Measurements from ENCODE around the gene KRCC1.
"Not testable (repeated sequence)": the region's sequence is repeated elsewhere in the genome, so short reads cannot be mapped to it uniquely, and the experiment has no call there.

The KRCC1 gene

DNA sequence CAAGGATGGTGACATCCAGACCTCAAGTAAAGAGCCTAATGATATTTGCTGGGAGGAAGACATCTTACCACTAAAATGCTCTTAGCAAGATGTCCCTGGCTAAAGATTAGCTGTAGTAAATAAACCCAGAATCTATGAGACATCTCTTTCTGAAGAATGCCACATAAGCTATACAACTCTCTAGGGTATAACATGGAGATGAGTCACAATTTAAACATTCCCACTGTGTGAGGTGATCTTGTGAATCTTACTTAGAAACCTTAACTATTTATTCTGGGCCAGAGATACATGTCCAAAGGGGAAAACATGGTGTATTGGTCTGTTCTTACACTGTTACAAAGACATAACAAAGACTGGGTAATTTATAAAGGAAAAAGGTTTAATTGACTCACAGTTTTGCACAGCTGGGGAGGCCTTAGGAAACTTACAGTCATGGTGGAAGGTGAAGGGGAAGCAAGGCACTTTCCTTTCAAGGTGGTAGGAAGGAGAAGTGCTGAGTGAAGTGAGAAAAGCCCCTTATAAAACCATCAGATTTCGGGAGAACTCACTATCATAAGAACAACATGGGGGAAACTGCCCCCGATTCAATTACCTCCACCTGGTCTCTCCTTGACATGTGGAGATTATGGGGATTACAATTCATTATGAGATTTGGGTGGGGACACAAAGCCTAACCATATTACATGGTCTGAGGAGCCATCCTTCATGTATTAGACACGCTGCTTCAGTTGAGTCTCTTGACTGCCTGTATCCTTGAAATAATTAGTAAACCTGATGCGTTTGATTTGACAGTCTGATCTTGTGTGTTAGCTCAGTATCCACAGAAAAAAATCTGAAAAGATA, 17.1 kb downstream of the KRCC1 start:
- no peak for DNase-seq (ENCODE audit: low read depth in 2 of 2)

DNA sequence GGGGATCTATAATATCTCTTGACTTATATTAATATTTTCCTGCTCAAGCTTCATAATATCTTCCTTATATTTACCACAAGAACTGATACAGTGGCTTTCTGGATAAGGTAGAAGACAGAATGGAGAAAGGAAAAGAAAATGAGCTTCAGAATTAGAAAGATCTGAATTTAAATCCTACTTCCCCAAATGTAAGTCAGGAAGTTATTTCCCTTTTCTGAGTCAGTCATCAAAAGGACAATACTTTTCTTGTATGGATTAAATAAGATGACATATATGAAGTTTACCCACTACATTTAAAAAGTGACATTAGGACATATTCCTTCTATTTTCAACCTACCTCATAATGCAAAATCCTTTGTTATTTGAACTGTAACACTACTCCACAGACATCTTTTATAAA, 19.0 kb downstream of the KRCC1 start:
- DNase-seq (ENCODE audit: low read depth in 2 of 2): no peak

DNA sequence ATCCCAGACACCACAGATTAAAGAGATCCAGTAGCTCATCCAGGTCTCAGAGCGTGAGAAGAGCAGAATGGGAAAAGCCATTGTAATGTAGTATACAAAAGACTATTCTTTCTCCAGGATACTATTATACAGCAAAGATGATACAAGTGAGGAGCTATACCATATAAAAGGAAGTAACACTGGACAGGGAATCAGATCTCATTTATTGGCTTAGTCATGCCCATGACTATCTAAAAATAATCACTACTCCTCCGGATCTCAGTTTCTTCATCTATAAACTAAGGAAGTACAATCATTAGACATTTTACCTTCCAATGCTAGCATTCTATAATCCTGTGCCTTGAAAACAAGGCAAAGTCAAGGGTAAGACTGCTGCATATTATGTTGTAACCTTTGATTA, 19.4 kb downstream of the KRCC1 start:
- DNase-seq (ENCODE audit: low read depth in 2 of 2): no peak

DNA sequence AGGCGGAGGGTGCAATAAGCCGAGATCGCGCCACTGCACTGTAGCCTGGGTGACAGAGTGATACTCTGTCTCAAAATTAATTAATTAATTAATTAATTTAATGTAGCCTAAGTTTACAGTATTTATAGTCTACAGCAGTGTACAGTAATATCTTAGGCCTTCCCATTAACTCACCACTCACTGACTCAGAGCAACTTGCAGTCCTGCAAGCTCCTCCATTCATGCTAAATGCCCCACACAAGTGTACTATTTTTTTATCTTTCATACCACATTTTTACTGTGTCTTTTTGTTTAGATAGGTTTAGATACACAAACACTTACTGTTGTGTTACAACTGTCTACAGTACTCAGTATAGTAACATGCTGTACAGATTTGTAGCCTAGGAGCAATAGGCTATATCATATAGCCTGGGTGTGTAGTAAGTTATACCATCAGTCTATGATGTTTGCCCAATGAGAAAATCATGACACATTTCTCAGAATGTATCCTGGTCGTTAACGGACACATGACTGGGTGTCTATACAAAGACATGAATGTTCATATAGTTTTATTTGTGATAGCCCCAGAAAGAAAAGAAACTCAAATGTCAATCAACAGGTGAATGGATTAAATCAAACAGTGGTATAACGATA, 23.4 kb downstream of the KRCC1 start:
- DNase-seq (ENCODE audit: low read depth in 2 of 2): no peak

DNA sequence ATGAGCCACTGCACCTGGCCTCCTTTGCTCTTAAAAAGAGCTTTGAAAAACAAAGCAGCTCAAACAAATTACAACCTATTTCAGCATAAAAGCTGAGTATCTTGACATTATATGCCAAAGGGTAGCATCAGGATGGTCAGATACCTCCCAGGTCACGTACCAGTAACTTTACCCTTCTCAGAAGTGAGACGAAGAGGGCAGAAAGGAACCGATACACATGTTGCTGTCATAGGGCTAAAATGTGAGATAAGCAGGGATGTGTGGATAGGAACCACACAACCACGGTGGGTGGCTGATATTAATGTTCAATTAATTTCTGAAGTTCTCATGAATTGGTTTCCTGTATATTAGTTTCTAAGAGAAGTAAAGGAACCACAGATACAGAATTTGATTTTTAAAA, 26.7 kb downstream of the KRCC1 start:
- no peak for DNase-seq (ENCODE audit: low read depth in 2 of 2)

DNA sequence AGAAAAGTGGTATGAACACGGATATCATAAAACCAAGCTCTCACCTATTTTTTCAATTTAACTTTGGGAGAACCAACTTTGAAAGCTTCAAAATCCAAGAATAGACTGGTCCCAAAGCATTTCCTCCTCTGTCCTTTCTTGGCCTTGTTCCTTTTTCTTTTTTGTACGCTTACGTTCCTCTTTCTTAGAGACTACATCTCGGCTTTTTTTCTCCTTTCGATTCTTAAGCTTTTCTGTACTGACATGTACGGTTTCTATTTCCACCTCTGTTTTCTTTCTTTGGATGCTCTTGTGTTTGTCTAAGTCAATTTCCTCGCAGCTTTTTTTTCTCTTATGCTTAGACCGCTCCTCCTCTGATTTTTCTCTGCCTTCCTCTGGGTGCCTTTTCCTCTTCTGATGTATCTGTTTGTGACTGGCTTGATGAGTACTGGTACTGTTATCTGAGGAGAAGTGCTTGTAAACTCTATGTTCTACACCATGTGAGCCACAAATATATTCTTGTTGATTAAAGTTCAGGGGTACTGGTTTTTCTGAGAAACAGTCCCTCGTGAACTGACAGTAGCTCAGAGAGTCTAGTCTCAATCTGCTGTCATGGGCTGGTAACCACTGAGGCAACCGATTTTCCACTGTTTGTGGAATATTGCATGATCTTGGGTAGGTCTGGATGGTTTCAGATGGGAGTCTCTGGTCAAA, 27.7 kb downstream of the KRCC1 start:
- no peak for DNase-seq (ENCODE audit: low read depth in 2 of 2)

DNA sequence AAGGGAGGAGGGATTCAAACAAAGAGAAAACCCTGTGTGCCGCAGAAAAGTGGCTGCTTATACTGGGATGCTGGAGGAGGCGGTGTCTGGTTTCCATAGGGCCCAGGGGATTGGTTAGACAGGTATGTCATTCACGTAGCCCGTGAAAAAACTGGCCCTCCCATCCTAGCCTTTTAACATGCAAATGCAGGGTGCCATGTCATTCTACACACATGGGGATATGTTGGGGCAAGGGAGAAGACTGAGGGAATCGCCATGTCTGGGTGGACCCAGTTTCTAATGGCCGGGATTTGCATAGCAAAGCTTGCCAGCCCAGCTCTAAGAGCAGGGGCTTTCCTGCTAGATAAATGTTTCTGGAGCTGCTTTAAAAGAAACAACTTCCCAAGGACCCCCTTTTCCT, 31.1 kb downstream of the KRCC1 start:
- no peak for DNase-seq (ENCODE audit: low read depth in 2 of 2)

DNA sequence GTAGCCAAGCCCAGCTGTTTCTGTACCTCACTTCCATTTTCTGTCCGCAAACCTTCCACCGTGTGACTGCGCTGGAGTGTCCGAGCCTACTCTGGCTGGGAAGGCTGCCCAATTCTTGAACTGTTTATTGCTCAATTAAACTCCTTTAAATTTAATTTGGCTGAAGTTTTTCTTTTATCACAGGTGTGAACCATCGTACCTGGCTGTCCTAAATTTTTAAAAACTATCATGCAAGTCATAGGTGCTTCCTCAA, 33.0 kb downstream of the KRCC1 start:
- no peak for DNase-seq (ENCODE audit: low read depth in 2 of 2)

DNA sequence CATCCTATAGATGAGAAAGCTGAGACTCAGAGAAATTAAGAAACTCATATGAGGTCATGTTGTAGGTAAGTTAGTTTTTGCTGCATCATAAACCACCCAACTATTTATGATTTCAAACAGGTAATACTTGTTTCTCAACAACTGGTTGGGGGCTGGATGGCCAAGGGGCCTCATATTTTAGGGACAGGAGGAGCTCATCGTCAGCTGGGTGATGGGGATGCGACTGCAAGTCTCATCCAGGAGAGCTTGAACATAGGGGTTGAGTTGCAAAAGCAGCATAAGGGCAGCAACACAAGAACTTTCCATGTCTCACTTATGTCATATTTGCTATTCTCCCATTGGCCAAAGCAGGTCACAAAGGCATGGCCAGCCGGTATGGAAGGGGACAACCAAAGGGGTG, 35.6 kb downstream of the KRCC1 start:
- DNase-seq (ENCODE audit: low read depth in 2 of 2): no peak

DNA sequence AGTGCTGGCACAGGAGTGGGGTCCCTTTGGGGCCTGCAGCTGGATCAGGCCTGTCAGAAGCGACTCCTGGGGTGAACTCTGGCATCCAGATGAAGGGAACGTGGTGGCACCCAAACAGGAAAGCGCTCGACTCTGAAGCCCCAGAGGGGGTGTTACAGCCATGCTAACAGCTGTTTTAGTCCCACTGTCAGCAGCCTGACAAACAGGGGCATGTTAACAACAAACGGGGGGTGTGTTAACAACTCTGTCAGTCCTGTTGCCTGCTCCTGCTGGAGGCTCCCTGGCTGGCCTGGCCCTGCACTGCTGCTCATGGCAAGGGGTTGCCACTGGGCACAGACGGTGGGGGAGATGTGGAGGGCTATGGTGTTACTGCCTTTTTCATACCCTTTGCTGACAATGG, 36.7 kb downstream of the KRCC1 start:
- DNase-seq (ENCODE audit: low read depth in 2 of 2): no peak

DNA sequence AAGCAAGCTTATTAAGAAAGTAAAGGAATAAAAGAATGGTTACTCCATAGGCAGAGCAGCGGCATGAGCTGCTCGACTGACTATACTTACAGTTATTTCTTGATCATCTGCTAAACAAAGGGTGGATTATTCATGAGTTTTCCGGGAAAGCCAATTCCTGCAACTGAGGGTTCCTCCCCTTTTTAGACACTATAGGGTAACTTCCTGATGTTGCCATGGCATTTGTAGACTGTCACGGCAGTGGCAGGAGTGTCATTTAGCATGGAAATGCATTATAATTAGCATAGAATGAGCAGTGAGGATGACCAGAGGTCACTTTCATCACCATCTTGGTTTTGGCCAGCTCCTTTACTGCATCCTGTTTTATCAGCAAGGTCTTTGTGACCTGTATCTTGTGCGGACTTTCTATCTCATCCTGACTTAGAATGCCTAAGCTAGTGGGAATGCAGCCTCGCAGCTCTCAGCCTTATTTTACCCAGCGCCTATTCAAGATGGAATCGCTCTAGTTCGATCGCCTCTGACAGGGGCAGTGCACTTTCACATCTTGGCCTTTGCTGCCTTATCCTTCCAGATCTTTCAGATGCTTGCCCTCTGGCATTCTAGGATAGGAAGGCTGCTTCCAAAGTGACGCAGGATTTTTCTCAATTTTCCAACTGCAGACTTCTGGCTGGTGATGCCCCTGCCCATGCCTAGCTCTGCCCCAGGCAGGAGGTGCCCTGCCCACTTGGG, 37.3 kb downstream of the KRCC1 start:
- DNase-seq (ENCODE audit: low read depth in 2 of 2): not testable (repeated sequence)

DNA sequence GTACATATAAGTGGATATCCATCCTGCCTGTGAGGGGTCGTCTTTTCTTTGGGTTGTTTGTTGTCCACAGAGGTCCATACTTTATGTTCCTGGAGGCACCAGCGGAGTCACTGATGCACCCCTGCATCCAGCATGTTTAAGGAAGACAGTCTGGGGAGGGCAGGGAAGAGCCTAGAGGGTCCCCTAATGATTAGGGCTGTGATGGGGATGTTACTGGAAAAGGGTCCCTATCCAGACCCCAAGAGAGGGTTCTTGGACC, 37.9 kb downstream of the KRCC1 start:
- DNase-seq (ENCODE audit: low read depth in 2 of 2): not testable (repeated sequence)

DNA sequence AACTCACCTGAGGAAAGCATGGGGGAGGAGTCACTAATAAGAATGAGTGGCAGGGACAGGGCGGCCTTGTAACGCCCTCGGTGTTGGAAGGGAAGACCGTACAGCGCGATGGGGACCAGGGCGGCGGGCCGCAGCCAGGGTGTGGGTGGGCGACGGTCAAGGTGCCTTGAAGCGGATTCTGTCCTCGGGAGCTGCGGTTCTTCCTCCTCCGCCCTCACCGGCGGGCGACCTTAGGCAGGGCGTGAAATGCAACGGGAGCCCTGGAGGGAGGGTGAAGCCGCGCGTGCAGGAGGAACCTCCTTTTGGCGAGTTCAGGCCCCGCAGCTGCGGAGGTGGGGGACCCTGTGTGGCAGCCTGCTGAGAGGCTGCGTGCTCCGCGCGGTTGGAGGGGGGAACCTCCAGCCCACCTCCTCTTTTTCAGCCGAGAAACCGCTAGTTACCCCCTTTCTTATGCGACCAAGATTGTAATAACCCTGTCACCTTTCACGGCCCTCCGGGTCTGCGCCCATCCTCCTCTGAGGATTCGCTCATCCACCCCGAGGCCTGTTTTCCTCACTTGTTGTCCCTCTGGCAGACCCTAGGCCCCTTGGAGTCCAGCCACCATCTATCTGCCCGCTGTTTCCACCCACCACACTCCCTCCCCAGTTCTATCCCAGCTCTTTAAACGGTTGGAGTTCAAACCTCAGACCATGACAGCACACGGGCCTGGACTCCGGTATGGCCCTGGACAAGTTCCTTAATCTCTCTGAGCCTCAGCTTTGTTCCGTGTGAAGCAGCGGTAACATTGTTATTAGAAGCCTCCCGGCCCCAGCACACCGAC, 38.4 kb downstream of the KRCC1 start:
- DNase-seq (ENCODE audit: low read depth in 2 of 2): no peak

DNA sequence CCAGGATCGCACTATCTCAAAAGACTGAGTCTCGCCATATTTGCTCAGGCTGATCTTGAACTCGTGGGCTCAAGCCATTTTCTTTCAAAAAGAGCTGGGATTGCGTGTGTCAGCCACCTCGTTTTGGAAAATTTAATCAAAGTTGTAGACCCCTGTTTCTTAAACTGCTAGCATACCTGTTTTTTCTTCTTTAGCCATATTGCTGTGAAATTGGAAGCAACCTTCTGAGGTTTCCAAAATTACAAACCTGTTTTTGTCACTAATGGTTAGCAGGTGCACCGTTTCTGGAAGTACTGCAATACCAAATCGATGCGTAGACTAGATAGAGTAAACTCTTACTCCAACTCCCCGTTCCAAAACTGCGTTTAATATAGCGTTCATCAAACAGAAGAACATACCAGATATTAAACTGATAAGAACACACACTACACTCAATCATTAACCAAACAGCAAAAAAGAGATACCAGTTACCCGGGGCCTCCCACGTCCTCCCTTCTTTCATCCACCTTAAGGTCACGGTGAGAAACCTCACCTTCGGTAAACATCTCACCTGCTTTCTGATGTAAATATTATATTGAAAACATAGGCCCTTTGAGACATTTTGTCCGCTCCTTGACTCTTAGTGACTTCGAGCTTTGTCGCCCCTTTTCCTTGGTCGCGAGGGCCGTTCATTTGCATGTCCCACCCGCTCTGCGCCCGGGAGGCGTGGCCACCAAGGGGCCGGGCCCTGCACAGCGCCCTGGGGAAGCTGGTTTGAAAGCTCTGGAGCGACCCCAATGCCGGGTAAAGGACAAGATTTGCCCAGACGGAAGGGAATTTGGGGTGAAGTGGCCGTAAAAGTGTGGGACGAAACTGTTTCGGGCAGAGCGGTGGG, 39.3 kb downstream of the KRCC1 start, which contains the start of gene RNU2-63P:
Gene RNU2-63P, minus strand, starts transcription at position 462 of the 874 bp plus-strand sequence.
- peak; percentile 52 to 55 for DNase-seq (ENCODE audit: low read depth in 2 of 2)

DNA sequence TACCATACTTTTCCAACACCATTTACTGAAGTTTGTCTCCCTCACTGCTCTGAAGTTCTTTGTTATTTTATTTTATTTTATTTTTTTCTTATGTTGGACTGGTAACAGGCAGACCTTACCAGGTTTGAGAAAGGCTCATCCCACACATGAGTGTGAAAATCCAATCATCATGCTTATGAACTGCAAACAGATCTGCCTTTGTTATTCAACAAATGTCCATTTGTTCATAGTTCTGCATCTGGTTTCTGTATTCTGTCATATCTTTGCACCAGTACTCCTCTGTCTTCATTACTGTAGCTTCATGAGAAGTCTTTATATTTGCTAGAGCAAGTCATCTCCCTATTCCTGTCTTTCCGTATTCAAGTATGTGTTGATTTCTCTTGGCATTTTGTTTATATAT, 44.6 kb downstream of the KRCC1 start:
- DNase-seq (ENCODE audit: low read depth in 2 of 2): no peak

DNA sequence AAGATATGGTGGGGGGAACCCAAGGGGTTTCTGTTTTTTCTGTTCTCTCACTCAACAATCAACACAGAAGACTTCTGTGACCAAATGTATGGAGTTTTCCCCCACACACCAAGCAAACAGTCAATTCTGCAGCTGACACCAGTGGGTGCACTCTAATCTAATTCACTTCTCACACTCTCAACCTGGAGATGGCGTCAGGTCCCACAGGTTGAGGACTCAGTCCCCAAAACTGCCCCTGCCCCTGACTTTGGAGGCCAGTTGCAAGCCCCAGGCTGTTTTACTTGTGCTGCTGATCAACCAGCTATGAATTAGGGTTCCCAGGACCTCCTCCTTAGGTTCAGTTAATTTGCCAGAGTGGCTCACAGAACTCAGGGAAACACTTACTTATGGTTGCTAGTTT, 45.4 kb downstream of the KRCC1 start:
- no peak for DNase-seq (ENCODE audit: low read depth in 2 of 2)

DNA sequence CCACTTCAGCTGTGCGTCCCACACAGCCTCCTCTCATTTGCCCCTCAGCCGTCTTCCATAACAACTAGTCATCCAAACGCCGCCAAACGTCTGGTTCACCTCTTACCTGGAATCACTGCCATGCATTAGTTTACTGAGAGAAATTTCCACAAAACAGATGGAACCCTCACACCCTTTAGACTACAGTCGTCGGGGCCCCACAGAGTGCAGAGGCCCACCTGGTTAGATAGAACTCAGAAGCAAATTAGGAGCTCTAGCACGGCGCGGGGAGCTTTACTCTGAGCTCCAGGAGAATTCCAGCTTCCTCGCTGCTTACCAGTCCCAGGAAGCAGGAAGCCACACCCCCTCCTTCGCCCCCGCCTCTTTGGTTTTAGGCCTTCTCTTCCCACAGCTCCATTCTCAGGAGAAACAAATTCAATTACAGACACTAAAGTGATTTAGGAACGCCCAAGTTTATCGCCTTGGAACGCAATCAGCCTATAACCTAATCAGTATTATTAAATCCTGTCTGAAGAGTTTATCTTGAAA, 48.6 kb downstream of the KRCC1 start:
- no peak for DNase-seq (ENCODE audit: low read depth in 2 of 2)

DNA sequence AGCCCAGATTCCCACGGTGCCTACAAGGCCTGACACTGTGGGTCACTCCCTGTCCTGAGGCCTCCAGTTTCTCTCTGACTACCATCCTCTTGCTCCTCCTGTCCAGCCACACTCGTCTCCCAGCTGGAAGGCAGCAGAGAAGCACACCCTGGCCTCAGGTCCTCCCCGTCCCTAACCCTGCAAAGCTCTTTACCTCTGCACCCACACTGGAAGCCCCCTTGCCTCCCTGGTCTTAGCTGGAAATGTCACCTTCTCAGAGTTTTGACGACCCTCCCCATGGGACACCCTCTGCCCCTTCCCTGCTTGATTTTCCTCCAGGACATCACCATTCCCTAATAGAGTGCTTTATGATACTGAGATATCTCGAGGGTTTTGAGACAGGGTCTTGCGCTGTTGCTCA, 49.8 kb downstream of the KRCC1 start:
- DNase-seq (ENCODE audit: low read depth in 2 of 2): no peak

DNA sequence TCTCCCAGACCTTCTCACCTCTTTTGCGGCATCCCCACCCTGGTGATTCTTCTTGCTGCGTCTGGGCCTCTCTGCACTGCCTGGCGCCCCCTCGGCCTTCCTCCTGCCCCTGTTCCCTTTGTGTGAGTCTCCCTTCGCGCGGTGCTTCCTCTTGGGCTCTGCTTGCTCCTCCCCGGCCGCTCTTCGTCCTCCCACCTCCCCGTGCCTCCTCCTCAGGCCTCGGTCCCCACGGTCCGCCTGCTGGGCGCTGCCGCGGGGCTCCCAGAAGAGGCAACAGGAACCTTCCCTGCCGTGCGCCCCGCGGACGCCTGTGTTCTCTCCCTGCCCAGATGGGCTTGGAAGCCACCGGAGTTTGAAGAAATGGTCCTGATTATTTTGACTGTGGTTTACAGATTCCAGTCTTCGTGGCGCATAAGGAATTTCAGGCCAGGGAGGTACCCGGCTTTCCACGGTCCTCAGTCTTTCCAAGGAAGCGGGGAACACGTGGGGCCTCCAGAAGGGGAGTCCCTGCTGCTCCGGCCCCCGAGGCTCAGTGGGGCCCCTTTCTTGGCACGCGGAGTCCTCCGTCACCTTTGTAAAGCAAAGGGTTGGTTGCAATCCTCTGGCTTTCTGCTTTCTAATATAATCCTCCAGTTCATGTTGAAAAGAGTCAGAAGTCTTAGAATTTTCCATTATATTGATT, 52.4 kb downstream of the KRCC1 start:
- no peak for DNase-seq (ENCODE audit: low read depth in 2 of 2)

DNA sequence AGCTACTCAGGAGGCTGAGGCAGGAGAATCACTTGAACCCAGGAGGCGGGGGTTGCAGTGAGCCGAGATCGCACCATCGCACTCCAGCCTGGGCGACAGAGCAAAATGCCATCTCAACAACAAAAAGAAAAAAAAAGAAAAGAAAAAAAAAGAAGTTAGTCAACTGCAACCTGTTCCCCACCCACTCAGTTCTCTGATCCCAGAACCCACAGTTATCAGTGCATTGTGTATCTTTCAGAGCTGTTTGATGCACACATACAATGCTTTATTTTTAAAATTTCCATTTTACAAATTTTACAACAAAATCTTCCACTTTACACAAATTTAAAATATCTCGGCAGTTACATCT, 53.2 kb downstream of the KRCC1 start:
- DNase-seq (ENCODE audit: low read depth in 2 of 2): no peak

Measured in stimulated activated CD8-positive, alpha-beta memory T cell treated with anti-CD3 and anti-CD28 coated beads, Interleukin-15, amount 100 ng/mL, for 4 hours (primary cell).